HPDE6-E6E7 (cell line): ENCODE measurements around the gene KCNJ11.

Experiments
- DNase-seq: peaks from one replicate; pipeline ENCODE4 v3.0.0; 2011; ENCODE audit warnings: missing footprints; ENCODE audit errors: extremely low spot score

Gene KCNJ11

DNA sequence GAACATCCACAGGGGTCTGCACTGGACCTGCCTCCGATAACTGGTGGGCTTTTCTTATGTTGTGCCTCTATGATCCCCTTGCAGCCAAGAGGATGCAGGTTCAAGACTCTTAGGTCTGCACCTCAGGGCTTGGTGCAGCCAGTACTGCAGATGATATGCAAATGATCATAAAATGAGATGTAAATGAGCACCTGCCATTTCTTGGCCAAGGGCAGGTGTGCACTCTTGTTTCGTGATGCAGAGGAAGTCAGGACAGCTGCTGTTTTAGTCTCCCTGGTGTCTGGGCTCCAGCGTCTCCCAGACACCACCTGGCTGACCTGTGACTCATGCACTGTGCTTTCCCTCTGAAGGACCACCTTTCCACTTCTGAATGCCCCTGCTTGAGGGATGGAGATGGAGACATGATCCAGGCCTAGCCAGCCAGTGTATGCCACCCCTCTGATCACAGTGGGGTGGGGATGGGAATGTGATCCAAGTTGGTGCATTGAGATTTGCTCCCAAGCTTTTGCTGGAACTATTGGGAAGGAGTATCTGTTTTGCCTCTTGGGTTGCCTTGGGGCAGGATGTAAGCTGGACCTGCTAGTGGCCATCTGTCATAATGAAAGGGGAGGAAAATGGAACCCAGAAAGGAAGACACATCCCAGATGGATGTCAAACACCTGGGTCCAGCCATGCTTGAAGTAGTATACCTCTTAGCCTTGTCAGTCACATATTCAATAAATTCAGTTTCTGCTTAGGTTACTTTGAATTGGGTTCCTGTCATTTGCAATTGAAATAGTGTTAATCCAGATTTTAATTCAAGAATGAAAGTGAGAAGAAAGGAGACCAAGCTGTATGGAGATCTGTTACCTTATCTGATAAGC lies 3.3 kb upstream of the KCNJ11 start:
- DNase-seq: no peak

DNA sequence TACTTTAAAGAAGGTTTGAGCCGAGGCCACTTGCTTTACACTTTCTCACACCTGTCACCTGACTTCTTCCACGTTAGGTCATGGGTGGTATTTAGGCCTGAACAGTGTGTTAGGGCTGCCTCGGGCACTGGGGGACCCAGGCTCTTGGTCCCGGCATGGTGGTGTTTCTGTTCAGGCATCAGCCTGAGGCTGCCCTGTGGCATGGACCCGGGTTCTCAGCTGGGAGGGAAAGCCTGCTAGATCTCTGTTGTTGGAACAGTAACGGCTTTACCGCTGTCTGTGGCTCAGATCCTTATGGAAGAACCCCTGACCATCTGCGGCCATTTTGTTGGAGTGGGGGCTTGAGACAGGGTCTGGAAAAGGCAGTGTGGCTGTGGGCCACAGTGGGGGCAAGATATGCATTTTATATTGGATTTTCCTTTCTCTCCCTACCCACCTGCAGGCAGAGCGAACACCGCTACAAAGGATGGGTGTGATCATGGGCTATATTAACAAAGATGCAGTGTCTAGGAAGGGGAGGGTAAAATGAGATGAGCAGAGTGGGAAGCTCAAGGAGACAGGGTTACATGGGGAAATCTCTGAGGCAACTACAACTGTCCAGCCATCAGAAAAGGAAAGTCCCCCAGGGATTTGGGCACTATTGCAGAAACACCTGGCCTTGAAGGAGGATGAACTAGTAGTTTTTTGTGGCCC lies 1.6 kb upstream of the KCNJ11 start:
- DNase-seq: no peak

DNA sequence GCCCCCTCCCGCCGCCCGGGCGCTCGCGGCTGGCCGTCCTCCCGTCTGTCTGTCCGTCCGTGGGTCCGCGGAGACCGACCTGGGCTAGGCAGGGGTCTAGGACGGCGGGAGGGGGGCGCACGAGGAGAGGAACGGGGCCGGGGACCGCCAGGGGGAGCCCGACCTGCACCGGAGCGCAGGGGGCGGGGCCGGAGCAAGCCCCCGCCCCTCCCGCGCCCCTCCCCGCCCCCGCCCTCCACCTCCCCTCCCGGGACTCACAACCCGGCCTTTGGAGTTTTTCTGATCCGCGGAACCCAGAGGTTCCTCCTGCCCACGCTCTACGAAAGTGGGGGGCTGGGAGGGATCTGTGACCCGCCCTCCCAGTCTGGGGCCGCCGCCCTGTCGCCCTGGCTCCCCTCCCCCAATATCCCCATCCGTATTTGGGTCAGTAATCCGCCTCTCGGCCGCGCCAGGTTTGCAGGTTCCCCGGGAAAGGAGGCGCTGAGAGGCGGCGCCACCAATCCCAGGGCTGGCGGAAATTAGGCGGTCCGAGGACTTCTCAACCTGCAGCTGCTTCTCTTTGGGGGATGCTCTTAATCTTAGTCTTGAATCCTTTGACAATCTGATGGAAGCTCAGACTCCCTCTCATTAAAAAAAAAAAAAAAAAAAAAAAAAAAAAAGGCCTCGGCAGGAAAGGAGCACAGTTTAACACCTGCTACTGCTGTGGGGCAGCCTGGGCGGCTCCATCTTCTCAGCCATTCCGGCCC lies 925 bp upstream of the KCNJ11 start:
- DNase-seq: peak; percentile 54

DNA sequence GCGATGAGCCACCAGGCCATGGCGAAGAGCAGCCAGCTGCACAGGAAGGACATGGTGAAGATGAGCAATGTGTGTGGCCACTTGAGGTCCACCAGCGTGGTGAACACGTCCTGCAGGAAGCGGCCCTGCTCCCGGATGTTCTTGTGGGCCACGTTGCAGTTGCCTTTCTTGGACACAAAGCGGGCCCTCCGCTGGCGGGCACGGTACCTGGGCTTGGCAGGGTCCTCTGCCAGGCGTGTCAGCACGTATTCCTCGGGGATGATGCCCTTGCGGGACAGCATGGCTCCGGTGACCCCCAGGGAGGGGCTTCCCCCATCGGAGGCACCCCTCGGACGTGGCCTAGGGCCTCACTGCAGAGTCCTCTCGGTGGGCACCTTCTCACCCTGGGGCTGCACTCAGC lies 648 bp downstream of the KCNJ11 start:
- DNase-seq: no peak

DNA sequence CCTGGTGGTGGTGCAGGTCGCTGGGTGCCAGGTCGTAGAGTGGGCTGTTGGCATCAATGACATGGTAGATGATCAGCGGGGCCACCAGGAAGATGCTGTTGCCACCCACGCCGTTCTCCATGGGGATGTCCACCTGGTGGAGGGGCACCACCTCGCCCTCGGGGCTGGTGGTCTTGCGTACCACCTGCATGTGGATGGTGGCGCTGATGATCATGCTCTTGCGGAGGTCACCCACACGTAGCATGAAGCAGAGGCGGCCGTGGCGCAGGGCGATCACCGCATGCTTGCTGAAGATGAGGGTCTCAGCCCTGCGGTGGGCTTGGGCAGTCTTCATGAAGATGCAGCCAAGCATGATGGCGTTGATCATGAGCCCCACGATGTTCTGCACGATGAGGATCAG lies 1.2 kb downstream of the KCNJ11 start:
- DNase-seq: no peak

DNA sequence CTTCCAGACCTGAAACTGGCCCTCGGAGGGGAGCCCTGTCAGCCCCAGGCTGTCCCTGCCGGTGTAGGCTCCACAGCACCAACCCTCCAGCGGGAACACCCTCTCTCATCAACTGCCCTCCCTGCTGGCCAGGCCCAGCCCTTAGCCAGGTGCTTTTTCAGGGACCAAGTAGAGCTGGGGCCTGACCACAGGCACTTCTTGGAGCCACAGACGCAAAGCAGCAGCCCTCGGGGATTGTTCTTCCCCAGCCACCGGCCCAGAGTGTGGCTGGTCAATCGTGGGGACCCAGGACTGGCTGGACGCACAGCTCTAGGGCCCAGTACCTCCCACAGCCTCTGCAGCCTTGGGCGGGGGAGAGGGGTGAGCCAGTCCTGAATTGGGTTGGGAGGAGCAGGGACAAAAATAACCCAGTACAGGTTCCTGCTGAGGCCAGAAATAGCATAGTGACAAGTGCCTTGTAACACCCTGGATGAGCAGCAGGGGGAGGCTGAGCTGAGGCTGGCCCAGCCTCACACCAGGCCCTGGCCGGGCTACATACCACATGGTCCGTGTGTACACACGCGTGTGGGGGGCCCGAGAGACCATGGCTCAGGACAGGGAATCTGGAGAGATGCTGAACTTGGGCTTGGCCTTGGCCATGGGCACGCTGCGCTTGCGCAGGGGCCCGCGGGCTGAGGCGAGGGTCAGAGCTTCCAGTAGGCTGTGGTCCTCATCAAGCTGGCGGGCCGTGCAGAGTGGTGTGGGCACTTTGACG lies 2.0 kb downstream of the KCNJ11 start:
- peak; percentile 25 for DNase-seq

DNA sequence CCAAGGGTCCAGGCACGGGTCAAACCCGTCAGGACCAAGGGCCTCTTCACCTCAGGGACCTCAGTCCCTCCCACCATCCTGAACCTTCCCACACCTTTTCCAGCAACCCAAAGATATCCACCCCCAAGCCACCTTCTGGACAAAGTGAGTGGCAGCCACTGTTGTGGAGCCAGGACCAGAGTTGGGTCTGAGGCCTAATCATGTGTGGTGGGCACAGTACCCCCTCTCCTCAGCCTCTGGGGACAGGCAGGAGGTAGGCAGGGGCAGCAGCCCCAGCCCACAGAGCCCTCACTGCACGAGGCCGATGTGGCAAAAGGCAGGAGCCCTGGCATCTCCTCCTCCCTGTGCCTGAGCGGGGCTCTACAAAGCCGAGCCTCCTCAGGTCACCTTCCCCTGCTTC lies 2.5 kb downstream of the KCNJ11 start:
- no peak for DNase-seq

DNA sequence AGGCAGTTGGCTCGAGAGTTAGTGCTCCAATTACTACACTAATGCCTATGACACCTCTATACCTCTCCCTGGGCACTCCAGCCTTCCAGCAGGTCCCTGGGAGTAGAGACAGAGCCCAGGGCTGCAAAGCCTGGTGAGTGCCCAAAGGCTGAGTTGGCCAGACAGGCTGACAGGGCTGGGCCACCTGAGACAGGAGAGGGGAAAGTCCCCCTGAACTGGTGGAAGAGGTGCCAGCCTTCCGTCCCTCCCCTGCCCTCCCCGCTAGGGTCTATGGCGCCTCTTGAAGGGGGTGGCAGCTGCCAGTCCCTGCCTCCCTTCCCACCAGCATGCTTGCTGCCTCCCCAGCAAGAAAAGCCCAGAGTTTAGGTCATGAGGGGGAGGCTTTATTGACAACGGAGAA lies 3.0 kb downstream of the KCNJ11 start:
- no peak for DNase-seq

DNA sequence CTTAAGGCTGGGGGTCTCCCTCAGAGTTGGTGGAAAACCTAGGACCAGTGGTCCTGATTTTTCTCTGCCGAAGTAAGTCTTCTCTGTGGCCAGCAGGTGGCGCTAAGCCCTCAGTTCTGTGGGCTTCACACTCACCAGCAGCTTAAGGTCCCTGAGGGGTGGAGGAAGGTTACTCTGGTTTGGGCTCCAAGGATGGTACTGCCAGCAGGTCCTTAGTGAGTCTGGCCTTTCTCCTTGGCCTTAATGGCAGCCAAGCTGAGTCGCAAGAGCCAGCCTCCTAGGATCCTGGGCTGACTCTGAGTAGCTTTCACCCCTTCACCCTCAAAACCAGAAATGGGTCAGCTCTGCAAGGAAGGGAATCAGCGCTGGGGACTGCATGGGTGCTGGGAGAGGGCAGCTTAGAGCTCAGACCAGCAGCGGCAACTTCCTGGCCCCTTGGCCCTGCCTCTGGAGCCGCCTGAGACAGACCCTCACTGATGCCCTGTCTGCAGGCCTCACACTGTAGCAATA lies 4.4 kb downstream of the KCNJ11 start:
- peak; percentile 10 for DNase-seq

DNA sequence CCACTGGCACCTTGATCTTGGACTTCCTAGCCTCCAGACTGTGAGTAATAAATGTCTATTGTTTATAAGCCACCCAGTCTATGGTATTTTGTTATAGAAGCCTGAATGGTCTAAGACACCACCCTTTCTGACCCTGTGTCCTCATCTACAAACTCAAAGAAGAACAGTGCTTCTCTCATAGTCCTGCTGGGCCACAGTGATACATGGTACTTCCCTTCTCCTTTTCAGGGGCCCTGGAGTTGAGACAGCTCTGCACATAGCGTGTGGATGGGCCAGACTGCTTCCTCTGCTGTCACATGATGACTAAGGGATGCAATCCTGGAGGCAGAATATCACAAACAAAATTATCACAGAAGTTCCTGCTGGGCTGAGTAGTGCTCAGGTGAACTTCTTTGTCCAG lies 5.0 kb downstream of the KCNJ11 start:
- no peak for DNase-seq

DNA sequence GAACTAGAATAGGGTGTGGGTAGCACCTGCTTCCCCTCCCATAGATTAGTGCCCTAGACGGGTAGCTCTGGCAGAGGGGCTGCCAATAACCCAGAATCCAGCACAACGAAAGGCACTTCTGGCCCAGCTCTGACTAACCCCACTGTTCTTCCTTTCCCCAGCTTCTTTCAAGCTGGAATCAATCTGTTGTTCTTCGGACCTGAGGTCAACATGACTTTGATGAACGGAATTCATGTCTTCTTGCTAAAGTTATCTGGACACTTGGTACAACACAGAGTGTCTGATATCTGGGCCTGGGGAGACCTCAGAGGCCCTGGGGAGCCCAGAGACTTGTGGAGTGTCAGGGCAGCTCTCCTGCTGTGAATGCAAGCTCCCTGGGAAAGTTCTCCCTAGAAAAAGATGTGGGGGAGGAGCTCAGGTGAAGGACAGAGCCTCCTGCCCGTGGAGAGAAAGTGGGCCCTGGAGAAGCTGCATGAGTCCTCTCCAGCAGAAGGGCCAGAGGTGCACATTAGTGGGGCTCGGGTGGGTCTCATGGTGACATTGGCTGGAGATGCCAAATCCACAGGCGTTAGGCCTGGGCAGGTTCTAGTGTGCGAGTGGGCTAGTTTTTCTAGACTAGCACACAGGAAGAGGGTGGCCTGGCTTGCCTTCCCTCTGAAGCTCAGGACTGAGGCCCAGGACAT lies 6.3 kb downstream of the KCNJ11 start:
- DNase-seq: no peak

DNA sequence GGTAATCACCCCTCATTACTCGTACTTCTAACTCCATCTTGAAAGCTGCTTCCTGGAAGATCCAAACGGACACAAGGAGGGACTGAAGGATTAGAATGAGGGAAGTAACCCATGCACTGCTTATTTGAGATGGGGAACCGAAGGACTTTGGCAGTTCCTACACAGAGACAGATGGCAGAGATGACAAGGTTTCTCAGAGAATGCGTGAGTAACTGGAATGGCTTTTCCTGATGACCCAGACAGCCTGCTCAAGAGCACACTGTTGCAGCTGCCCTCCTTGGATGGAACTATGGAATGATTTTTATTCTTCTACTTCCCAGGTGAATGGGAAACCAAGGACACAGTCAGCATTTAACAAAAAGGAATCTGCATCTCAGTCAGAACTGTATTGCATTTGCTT lies 7.3 kb downstream of the KCNJ11 start:
- DNase-seq: no peak

DNA sequence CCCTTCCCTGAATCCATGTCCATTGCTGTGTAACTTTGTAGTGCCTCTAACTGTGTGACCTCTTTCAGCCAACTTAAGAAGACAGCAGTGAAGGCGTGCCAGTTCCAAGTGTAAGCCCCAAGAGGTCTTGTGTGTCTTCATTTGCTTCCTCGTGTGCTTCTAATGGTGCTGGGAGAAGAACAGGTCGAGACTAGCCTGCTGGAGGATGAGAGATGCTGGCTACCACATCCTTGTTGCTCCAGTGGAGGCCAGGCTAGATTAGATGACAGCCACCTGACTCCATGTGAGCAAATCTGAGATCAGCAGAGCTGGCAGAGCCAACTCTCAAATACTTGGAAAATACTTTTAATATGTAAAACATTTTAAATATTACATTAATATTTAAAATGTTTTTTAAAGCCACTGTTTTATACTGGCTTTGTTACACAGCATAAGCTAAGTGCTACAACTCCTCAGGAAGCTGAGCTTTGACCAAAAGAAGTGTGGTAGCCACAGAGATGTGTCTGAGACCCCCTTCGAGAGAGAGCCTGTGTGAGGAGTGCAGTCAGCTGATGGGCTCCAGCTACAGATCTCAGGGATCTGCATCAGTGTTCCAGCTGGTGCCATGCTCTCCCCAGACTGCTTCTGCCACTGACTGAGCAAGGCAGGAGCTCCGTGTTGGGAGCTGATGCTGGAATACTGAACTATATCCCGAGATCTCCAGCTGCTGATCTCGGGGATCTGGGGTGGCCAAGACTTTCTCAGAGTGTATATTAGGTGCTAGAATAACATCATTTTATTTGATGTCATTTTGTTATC lies 8.9 kb downstream of the KCNJ11 start:
- no peak for DNase-seq

DNA sequence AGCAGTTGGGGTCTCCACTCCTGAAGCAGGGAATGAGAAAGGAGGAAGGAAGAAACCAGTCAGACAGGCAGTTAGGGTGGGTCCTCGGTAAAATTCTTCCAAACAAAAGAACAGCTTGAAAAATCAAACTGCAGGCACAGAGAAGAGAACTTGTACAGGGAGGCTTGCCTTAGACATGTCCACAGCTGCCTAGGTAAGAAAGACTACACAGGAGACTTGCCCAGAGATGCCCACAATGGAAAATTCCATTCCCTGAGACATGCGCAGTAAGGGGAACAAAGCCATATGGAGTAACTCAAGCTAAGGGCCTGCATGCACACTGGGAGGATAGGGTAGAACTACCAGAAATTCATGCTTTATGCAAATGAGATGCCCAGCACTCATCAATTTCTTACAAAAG lies 9.8 kb downstream of the KCNJ11 start:
- no peak for DNase-seq

DNA sequence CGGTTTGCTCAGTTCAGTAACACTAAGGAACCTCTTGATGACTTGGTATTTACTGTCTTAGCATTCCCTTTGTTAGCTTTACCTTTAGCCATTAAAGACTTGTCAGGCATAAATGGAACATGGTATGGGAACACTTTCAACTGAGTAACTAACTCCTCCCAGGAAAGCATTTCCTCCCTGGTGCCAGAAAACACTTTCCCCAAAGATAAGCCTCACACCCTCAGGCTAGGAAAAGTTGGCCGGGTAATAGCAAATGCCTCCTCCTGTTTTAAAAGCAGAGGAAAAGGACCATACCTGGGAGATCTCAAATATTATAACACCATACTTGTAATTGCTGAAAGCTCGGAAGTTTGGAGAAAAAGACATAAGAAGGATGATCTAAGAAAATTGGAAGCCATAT lies 12.0 kb downstream of the KCNJ11 start:
- DNase-seq: no peak

DNA sequence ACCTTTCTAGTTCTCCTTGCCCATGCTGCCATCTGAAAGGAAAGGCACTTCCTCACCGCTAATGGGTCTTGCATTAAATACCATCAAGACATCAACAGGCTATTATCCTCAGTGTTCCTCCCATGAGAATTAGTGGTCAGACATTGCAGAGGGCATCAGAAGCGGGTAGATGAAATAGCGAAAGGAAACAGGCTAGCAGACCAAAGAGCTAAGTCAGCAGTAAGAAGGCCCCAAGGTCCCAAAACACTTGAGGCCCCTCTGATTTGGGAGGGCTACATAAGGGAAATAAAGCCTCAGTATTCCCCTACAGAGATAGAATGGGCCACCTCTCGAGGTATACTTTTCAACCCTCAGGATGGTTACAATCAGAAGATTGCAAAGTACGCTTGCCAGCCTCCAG lies 12.9 kb downstream of the KCNJ11 start:
- no peak for DNase-seq

DNA sequence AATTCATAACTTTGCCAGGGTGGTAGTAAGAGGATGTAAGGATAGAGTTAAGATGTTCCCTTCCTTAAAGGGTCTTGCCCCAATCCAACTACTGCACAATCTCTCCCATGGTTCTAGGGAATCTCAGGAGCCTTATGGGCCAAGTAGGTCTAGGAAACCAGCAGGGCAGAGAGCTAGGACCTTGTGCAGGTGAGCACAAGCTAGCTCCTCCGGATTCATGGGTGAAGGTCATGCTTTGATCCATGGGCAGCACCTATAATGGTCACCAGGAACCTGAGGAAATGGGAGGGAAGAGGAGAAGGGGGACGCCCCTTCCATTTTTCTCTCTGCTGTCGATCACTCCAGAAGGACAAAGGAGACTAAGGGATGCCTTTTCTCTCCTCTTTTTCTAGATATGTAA lies 16.8 kb downstream of the KCNJ11 start:
- DNase-seq: no peak

DNA sequence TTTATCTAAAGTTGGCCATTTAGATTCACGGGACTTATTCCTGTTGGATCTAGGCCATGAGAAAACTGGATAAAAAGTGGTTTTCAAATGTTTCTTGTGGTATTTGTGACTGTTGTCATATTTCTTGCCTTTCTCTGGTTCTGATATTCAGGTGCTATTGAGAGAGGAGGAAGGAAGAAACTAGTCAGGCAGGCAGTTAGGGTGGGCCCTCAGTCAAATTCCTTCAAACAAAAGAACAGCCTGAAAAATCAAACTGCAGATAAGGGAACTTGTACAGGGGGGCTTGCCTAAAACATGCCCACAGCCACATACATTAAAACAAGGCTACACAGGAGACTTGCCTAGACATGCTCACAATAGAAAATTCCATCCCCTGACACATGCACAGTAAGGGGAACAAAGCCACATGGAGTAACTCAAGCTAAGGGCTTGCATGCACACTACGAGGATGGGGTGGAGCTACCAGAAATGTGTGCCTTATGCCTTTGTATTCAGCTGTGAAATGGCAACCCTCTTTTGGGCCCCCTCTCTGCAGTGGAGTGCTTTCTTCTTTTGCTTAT lies 18.7 kb downstream of the KCNJ11 start:
- no peak for DNase-seq

DNA sequence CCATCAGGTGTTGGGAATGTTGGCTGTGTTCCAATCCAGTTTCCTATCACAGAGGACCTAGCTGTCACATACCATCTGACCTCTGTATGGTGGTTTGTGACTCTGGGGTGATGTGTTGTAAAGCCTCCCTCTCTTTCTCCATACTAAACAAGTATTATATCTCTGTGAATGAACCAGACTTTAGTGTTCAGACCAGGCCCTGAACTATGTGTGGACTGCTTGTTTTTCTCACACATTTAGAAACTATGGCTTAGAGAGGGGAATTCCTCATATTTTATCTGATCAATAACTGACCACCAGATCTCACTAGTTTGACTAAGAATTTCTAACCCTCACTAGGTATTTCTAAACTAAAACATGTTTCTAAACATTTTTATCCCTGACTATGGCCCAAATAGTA lies 19.4 kb downstream of the KCNJ11 start:
- no peak for DNase-seq

DNA sequence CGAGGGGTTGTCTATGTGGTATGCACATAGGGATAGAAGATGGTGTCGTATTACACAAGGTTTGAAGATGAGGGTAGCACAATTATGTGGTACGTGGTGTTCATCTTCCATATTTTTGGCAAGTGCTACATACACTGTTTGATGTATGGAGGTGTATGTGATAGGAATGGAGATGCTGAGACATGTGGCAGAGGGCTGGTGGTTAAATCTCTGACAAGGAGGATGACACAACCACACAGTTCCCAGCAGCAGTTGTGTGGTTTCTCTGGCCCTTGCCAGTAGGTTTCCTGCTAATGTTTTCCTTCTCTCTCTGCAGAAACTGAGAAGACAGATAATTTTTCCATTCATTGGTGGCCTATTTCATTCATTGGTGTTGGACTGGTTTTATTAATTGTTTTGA lies 19.9 kb downstream of the KCNJ11 start:
- DNase-seq: no peak
